Esophagus squamous epithelium (tissue), 4 donors: ENCODE results near the gene ESR2.

Experiments used
- CTCF ChIP-seq, 6 experiments: fragments of 450-650 bp in 4 of 6; fragments of 200-600 bp in 2 of 6; sonication (generic) in 2 of 6; IDR thresholded peaks; one replicate each; pipeline ENCODE4 v1.5.1; 2016 to 2019; ENCODE audit warnings: antibody characterized with exemption in 6 of 6, mild to moderate bottlenecking in 4 of 6, moderate library complexity in 4 of 6
- POLR2A ChIP-seq, 4 donors: fragments of 450-650 bp; IDR thresholded peaks; one replicate each; pipeline ENCODE4 v1.6.1; 2017; ENCODE audit warnings: antibody characterized with exemption in 4 of 4, mild to moderate bottlenecking in 4 of 4, moderate library complexity in 3 of 4

GRCh38 chr14:64238631-64239030, 55.5 kb downstream of the ESR2 start:
- TF ChIP-seq POLR2A (IDR thresholded peaks at IDR 0.05) (no peak), CTCF (IDR thresholded peaks at IDR 0.05) (no peak)
